DOHH2 (cell line): ENCODE measurements around the gene ZNF772.

Source experiments
- H3F3A ChIP-seq: fragments of 200-600 bp; sonication (generic), shearing (Covaris generic); 2 replicates; pipeline ENCODE4 v1.6.0; 2016; ENCODE audit warnings: antibody characterized with exemption, mild to moderate bottlenecking; ENCODE audit not compliant: control insufficient read depth, insufficient read depth
- H3K27ac ChIP-seq: fragments of 200-600 bp; sonication (generic); 2 replicates; pipeline ENCODE4 v1.5.1; 2014; ENCODE audit warnings: low read depth, mild to moderate bottlenecking, low read length, moderate library complexity
- H3K27me3 ChIP-seq: fragments of 200-600 bp; sonication (generic); 2 replicates; pipeline ENCODE4 v1.6.1; 2014; ENCODE audit warnings: mild to moderate bottlenecking, low read length, mixed read lengths; ENCODE audit not compliant: control insufficient read depth
- H3K36me3 ChIP-seq: fragments of 200-600 bp; sonication (generic); 2 replicates; pipeline ENCODE4 v1.6.1; 2014; ENCODE audit warnings: mild to moderate bottlenecking, low read length, moderate library complexity, mixed read lengths; ENCODE audit not compliant: control insufficient read depth
- H3K4me1 ChIP-seq: fragments of 200-600 bp; sonication (generic); 2 replicates; pipeline ENCODE4 v1.6.1; 2014; ENCODE audit warnings: mild to moderate bottlenecking, low read length, mixed read lengths; ENCODE audit not compliant: control insufficient read depth
- H3K4me2 ChIP-seq: fragments of 200-600 bp; sonication (generic); 2 replicates; pipeline ENCODE4 v1.6.0; 2014; ENCODE audit warnings: mild to moderate bottlenecking, low read length, moderate library complexity
- H3K4me3 ChIP-seq: fragments of 200-600 bp; sonication (generic); 2 replicates; pipeline ENCODE4 v1.5.1; 2014; ENCODE audit warnings: mild to moderate bottlenecking, low read length, mixed read lengths
- H3K79me2 ChIP-seq: fragments of 200-600 bp; sonication (generic); 2 replicates; pipeline ENCODE4 v1.6.1; 2014; ENCODE audit warnings: mild to moderate bottlenecking, low read length, mixed read lengths; ENCODE audit not compliant: control insufficient read depth
- H3K9me2 ChIP-seq: fragments of 200-600 bp; sonication (generic); replicated peaks from 2 replicates; pipeline ENCODE4 v1.6.1; 2014; ENCODE audit warnings: mild to moderate bottlenecking, low read length, mixed read lengths; ENCODE audit not compliant: control insufficient read depth
- H3K9me3 ChIP-seq: fragments of 200-600 bp; sonication (generic); 2 replicates; pipeline ENCODE4 v1.6.1; 2014; ENCODE audit warnings: antibody characterized with exemption, low read length, mixed read lengths; ENCODE audit not compliant: control insufficient read depth, insufficient read depth
- H4K20me1 ChIP-seq: fragments of 200-600 bp; sonication (generic); 2 replicates; pipeline ENCODE4 v1.6.0; 2014; ENCODE audit warnings: low read depth, mild to moderate bottlenecking, antibody characterized with exemption, low read length, moderate library complexity; ENCODE audit not compliant: control insufficient read depth, insufficient read depth
- CTCF ChIP-seq: fragments of 200-600 bp; sonication (generic); IDR thresholded peaks from one replicate; pipeline ENCODE4 v1.5.1; 2014; ENCODE audit warnings: antibody characterized with exemption, mild to moderate bottlenecking, low read depth, low read length; ENCODE audit not compliant: poor library complexity, severe bottlenecking
- EZH2phosphoT487 ChIP-seq: fragments of 200-600 bp; sonication (generic); IDR thresholded peaks from 2 replicates; pipeline ENCODE4 v1.6.1; 2017; ENCODE audit warnings: borderline replicate concordance, mild to moderate bottlenecking, antibody characterized with exemption, low read length, moderate library complexity, mixed read lengths

The ZNF772 gene

GRCh38 chr19:57419439-57419838 lies 57.9 kb downstream of the ZNF772 start:
- Histone ChIP-seq H3K27me3 (no peaks in the 10 kb centered on the region), H3K4me3 (no peak overlapping the region), H3K9me2 (no peaks in the 10 kb centered on the region), H3K79me2 (no peaks in the 10 kb centered on the region), H3K9me3 (peaks cover 26% of the 10 kb centered on the region), H3F3A (no peaks in the 10 kb centered on the region), H3K4me1 (no peaks in the 10 kb centered on the region), H3K27ac (no peak overlapping the region), H3K36me3 (peaks cover 29% of the 10 kb centered on the region), H3K4me2 (no peak overlapping the region), H4K20me1 (no peaks in the 10 kb centered on the region)
- TF ChIP-seq EZH2phosphoT487 = no peak
- no peak for TF ChIP-seq CTCF
